OCI-LY1 (cell line): ENCODE measurements around the gene UTP15.

Source experiments
- H2AFZ ChIP-seq: fragments of 200-600 bp; sonication (generic), shearing (Covaris generic); 2 replicates; pipeline ENCODE4 v1.6.0; 2014; ENCODE audit warnings: antibody characterized with exemption, mild to moderate bottlenecking, low read length
- H3F3A ChIP-seq: fragments of 200-600 bp; sonication (generic), shearing (Covaris generic); 2 replicates; pipeline ENCODE4 v1.6.0; 2014; ENCODE audit warnings: mild to moderate bottlenecking, antibody characterized with exemption, low read length, moderate library complexity; ENCODE audit not compliant: insufficient read depth
- H3K27ac ChIP-seq: fragments of 200-600 bp; sonication (generic); 2 replicates; pipeline ENCODE4 v1.5.1; 2014; ENCODE audit warnings: low read length, mixed run types, mild to moderate bottlenecking, low read depth; ENCODE audit not compliant: poor library complexity, severe bottlenecking
- H3K27me3 ChIP-seq: fragments of 200-600 bp; sonication (generic); 2 replicates; pipeline ENCODE4 v1.6.0; 2014; ENCODE audit warnings: antibody characterized with exemption, mild to moderate bottlenecking, low read length, moderate library complexity; ENCODE audit not compliant: insufficient read depth
- H3K36me3 ChIP-seq: fragments of 200-600 bp; sonication (generic); 2 replicates; pipeline ENCODE4 v1.6.1; 2014; ENCODE audit warnings: mild to moderate bottlenecking, antibody characterized with exemption, low read length, moderate library complexity, mixed read lengths; ENCODE audit not compliant: insufficient read depth
- H3K4me1 ChIP-seq: fragments of 200-600 bp; sonication (generic); 2 replicates; pipeline ENCODE4 v1.5.1; 2014; ENCODE audit warnings: mild to moderate bottlenecking, low read length, moderate library complexity; ENCODE audit not compliant: insufficient read depth, severe bottlenecking
- H3K4me2 ChIP-seq: fragments of 200-600 bp; sonication (generic), shearing (Covaris generic); 2 replicates; pipeline ENCODE4 v1.6.1; 2014; ENCODE audit warnings: low read length
- H3K4me3 ChIP-seq: fragments of 200-600 bp; sonication (generic); 2 replicates; pipeline ENCODE4 v1.5.1; 2014; ENCODE audit warnings: low read length, low read depth, mild to moderate bottlenecking, mixed read lengths; ENCODE audit not compliant: poor library complexity, severe bottlenecking
- H3K79me2 ChIP-seq: fragments of 200-600 bp; shearing (Covaris generic); 2 replicates; pipeline ENCODE4 v1.6.1; 2016; ENCODE audit warnings: mixed run types, low read length, mixed read lengths; ENCODE audit not compliant: insufficient read depth
- H3K9ac ChIP-seq: fragments of 200-600 bp; sonication (generic), shearing (Covaris generic); 2 replicates; pipeline ENCODE4 v1.6.1; 2014; ENCODE audit warnings: mild to moderate bottlenecking, low read length, mixed read lengths
- H3K9me2 ChIP-seq: fragments of 200-600 bp; sonication (generic), shearing (Covaris generic); 2 replicates; pipeline ENCODE4 v1.6.1; 2014; ENCODE audit warnings: low read depth, mild to moderate bottlenecking, low read length, mixed read lengths
- H3K9me3 ChIP-seq: fragments of 200-600 bp; shearing (Covaris generic); 2 replicates; pipeline ENCODE4 v1.6.1; 2014; ENCODE audit warnings: low read length, mixed read lengths
- H4K20me1 ChIP-seq: fragments of 200-600 bp; sonication (generic), shearing (Covaris generic); 2 replicates; pipeline ENCODE4 v1.6.0; 2016; ENCODE audit warnings: mild to moderate bottlenecking, low read length; ENCODE audit not compliant: insufficient read depth
- CTCF ChIP-seq: fragments of 200-600 bp; sonication (generic), shearing (Covaris generic); IDR thresholded peaks from 2 replicates; pipeline ENCODE4 v1.5.1; 2017; ENCODE audit warnings: mild to moderate bottlenecking, antibody characterized with exemption, low read length, moderate library complexity, mixed read lengths
- EZH2 ChIP-seq: fragments of 200-600 bp; sonication (generic), shearing (Covaris generic); IDR thresholded peaks from 2 replicates; pipeline ENCODE4 v1.8.0; 2017; ENCODE audit warnings: borderline replicate concordance, mixed run types, mild to moderate bottlenecking, antibody characterized with exemption, low read length, moderate library complexity, mixed read lengths

The UTP15 gene

GRCh38 chr5:73565139-73565968, at the start of gene UTP15, which contains the start of gene ANKRA2:
Gene UTP15 (plus strand): TSS chr5:73565743. CDS start chr5:73567345, 1,602 bp downstream.
Gene ANKRA2 (minus strand): TSS chr5:73565639. CDS start chr5:73562881, 2,758 bp downstream.
- peak within 1 kb of the TSS; percentile 24; the same call in 1 of the 2 replicates for H2AFZ ChIP-seq
- no peaks in the 10 kb centered on the region for H3K9me2 ChIP-seq
- H3K27me3 ChIP-seq = no peaks in the 10 kb centered on the region
- peak within 1 kb of the TSS; percentile 96 for H3K4me3 ChIP-seq
- H3F3A ChIP-seq = no peaks in the 10 kb centered on the region
- no peaks in the 10 kb centered on the region for H3K9me3 ChIP-seq
- H3K27ac ChIP-seq = peak within 1 kb of the TSS; percentile 65
- TF ChIP-seq EZH2 = no peak
- TF ChIP-seq CTCF = no peak
- peaks cover 36% of the 10 kb centered on the region for H3K4me1 ChIP-seq
- peak within 1 kb of the TSS; percentile 86 for H3K4me2 ChIP-seq
- H3K36me3 ChIP-seq = peaks cover 28% of the 10 kb centered on the region; the same call in 1 of the 2 replicates
- no peaks in the 10 kb centered on the region for H4K20me1 ChIP-seq
- H3K79me2 ChIP-seq = peaks cover 39% of the 10 kb centered on the region
- peak within 1 kb of the TSS; percentile 92 for H3K9ac ChIP-seq

DNA sequence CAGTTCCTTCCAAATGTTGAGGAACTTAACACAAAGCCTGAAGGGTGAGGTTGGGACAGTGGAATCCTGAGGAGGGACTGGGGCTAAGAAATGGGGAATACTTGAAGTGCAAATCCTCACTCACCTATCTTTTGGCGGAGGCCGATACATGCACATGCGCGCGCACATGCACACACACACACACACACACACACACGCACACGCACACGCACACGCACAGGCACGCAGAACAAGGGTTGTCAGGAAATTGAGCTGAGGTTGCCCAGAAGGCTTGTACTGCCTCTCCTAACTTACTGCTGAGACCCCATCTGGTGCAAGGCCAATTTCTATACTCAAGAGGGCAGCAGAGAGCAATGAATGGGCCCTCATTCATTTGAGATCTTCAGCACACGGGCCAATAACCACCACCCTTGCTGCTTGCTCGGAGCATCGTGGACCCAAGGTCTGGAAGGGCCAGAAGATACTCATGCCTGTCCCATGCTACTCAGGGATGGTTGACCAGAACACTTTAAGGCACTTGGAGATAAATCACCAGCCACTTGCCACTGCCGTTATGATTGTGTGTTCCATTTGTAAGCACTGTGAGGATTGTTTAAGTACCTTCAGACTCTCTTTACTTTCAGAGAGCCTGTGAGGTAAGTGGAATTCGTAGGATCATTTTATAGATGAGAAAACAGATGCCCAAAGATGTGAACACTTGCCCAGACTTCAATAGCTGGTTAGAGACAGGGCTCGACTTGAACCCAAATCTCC, 45.8 kb upstream of the UTP15 start:
- TF ChIP-seq CTCF = peak; percentile 83
- TF ChIP-seq EZH2 = no peak
- H3K27ac ChIP-seq = no peak overlapping the region
- H3K4me1 ChIP-seq = peaks cover 6% of the 10 kb centered on the region
- H3K27me3 ChIP-seq = no peaks in the 10 kb centered on the region
- H3K36me3 ChIP-seq = no peaks in the 10 kb centered on the region
- peak overlapping the region; percentile 50; the same call in 1 of the 2 replicates for H3K4me2 ChIP-seq
- no peak overlapping the region; the same call in 1 of the 2 replicates for H3K9ac ChIP-seq
- peak overlapping the region; percentile 32 for H3K4me3 ChIP-seq
- H2AFZ ChIP-seq = 0 out of 2 replicates have a peak overlapping the region, but pooled peaks have one; percentile 37
- no peaks in the 10 kb centered on the region for H3K9me3 ChIP-seq
- no peaks in the 10 kb centered on the region for H3F3A ChIP-seq
- H3K9me2 ChIP-seq = no peaks in the 10 kb centered on the region
- no peaks in the 10 kb centered on the region for H4K20me1 ChIP-seq
- H3K79me2 ChIP-seq = no peaks in the 10 kb centered on the region

DNA sequence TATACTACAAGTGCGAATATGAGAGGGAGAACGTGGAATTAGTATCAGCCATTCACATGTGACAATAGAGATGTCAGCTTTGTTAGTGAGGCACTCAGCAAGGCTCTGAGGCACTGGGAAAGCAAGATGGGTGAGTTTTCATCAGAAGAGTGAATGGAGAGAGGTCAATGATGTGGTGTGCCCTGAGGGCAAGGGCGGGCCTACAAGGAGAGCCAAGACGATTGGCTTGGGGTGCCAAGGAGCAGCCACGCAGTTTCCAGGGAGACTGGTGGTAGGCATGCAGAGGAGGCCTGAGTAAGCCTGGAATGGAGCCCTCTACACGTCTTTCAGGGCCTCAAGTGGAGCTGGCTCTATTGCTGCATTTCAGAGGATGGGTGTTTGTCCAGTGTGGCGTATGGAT, 42.6 kb upstream of the UTP15 start:
- TF ChIP-seq EZH2 (no peak), CTCF (no peak)
- H2AFZ ChIP-seq = no peak overlapping the region
- no peak overlapping the region for H3K4me2 ChIP-seq
- no peaks in the 10 kb centered on the region; the same call in 1 of the 2 replicates for H3K27me3 ChIP-seq
- H3K4me3 ChIP-seq = no peak overlapping the region
- H3K9me2 ChIP-seq = no peaks in the 10 kb centered on the region
- H3K9ac ChIP-seq = no peak overlapping the region
- H3K4me1 ChIP-seq = peaks cover 6% of the 10 kb centered on the region
- no peaks in the 10 kb centered on the region for H3F3A ChIP-seq
- H3K27ac ChIP-seq = no peak overlapping the region
- H4K20me1 ChIP-seq = no peaks in the 10 kb centered on the region
- no peaks in the 10 kb centered on the region for H3K79me2 ChIP-seq
- no peaks in the 10 kb centered on the region for H3K9me3 ChIP-seq
- H3K36me3 ChIP-seq = no peaks in the 10 kb centered on the region
